GM12873 (cell line): ENCODE measurements around the gene CSMD2.

ENCODE experiments used
- CTCF ChIP-seq: IDR thresholded peaks from 2 replicates; pipeline ENCODE4 v1.5.1; 2012; ENCODE audit warnings: low read depth, mild to moderate bottlenecking, moderate library complexity, low read length, control low read depth; ENCODE audit not compliant: insufficient read depth; ENCODE audit errors: missing control alignments

CSMD2 gene

GRCh38 chr1:33623811-33624210 is 541.2 kb downstream of the CSMD2 start:
- no peak for TF ChIP-seq CTCF

- TF ChIP-seq CTCF = no peak
Observed at GRCh38 chr1:33622757-33623156, 542.3 kb downstream of the CSMD2 start.

GRCh38 chr1:33618636-33619035 is 546.4 kb downstream of the CSMD2 start:
- TF ChIP-seq CTCF = no peak

GRCh38 chr1:33617451-33617850 is 547.6 kb downstream of the CSMD2 start:
- TF ChIP-seq CTCF = no peak

GRCh38 chr1:33616780-33617179 is 548.2 kb downstream of the CSMD2 start:
- TF ChIP-seq CTCF = no peak

GRCh38 chr1:33615546-33615945 is 549.5 kb downstream of the CSMD2 start:
- no peak for TF ChIP-seq CTCF

GRCh38 chr1:33610864-33611455 is 554.1 kb downstream of the CSMD2 start:
- TF ChIP-seq CTCF = no peak
